SK-N-SH (cell line): ENCODE measurements around the gene CDH4.

Experiments
- CTCF ChIP-seq: fragments of 200-600 bp; sonication (generic); IDR thresholded peaks from 2 replicates; pipeline ENCODE4 v1.6.1; 2017; ENCODE audit warnings: antibody characterized with exemption, mild to moderate bottlenecking, moderate library complexity
- EP300 ChIP-seq, 2 experiments: IDR thresholded peaks; 2 replicates each; pipeline versions ENCODE4 v1.4.0 to v1.6.1; 2012; ENCODE audit warnings: borderline replicate concordance in 1 of 2, low read depth in 1 of 2, low read length in 1 of 2
- EZH2phosphoT487 ChIP-seq: fragments of 200-600 bp; sonication (generic); IDR thresholded peaks from 2 replicates; pipeline ENCODE4 v1.6.1; 2017; ENCODE audit warnings: low read depth, mixed run types, mild to moderate bottlenecking, antibody characterized with exemption, moderate library complexity, borderline replicate concordance
- FOXJ3 ChIP-seq: sonication (generic); formaldehyde crosslinking; IDR thresholded peaks from 2 replicates; pipeline ENCODE4 v1.5.1; 2020; ENCODE audit warnings: mild to moderate bottlenecking, missing genetic modification reagents
- FOXM1 ChIP-seq: IDR thresholded peaks from 2 replicates; pipeline ENCODE4 v1.4.0; 2012; ENCODE audit warnings: low read depth, mild to moderate bottlenecking
- JUND ChIP-seq: IDR thresholded peaks from 2 replicates; pipeline ENCODE4 v1.4.0; 2012
- MEF2A ChIP-seq: IDR thresholded peaks from 2 replicates; pipeline ENCODE4 v1.4.0; 2012; ENCODE audit warnings: low read depth, borderline replicate concordance
- POLR2AphosphoS5 ChIP-seq: IDR thresholded peaks from 2 replicates; pipeline ENCODE4 v1.6.1; 2012; ENCODE audit warnings: low read depth, low read length
- RCOR1 ChIP-seq: fragments of 150-350 bp; IDR thresholded peaks from 2 replicates; pipeline ENCODE4 v1.6.1; 2017; ENCODE audit warnings: antibody characterized with exemption, low read length
- TAF1 ChIP-seq: IDR thresholded peaks from 2 replicates; pipeline ENCODE4 v1.6.1; 2012; ENCODE audit warnings: low read depth, mild to moderate bottlenecking, low read length, moderate library complexity, borderline replicate concordance
- TEAD4 ChIP-seq: IDR thresholded peaks from 2 replicates; pipeline ENCODE4 v1.4.0; 2012; ENCODE audit warnings: mild to moderate bottlenecking, borderline replicate concordance; ENCODE audit not compliant: insufficient read depth
- TF ChIP-seq, protein P1 (sequence below): IDR thresholded peaks from 2 replicates; pipeline ENCODE4 v1.4.0; 2012; ENCODE audit warnings: low read depth, borderline replicate concordance
- TF ChIP-seq, protein P2 (sequence below): IDR thresholded peaks from 2 replicates; pipeline ENCODE4 v1.6.1; 2012; ENCODE audit warnings: mild to moderate bottlenecking, low read depth, low read length, moderate library complexity
- TF ChIP-seq, protein P3 (sequence below): fragments of 150-350 bp; IDR thresholded peaks from 2 replicates; pipeline ENCODE4 v1.6.1; 2017; ENCODE audit warnings: antibody characterized with exemption, low read length, low read depth, borderline replicate concordance

- TF ChIP-seq RCOR1 (no peak), TEAD4 (no peak), FOXM1 (no peak), EZH2phosphoT487 (no peak), POLR2AphosphoS5 (no peak), TAF1 (no peak), EP300 (IDR thresholded peaks at IDR 0.05; ENCODE audit: borderline replicate concordance in 1 of 2, low read depth in 1 of 2, low read length in 1 of 2) (no peak), JUND (no peak), CTCF (no peak), FOXJ3 (no peak), MEF2A (no peak)
- TF ChIP-seq, protein P1, sequence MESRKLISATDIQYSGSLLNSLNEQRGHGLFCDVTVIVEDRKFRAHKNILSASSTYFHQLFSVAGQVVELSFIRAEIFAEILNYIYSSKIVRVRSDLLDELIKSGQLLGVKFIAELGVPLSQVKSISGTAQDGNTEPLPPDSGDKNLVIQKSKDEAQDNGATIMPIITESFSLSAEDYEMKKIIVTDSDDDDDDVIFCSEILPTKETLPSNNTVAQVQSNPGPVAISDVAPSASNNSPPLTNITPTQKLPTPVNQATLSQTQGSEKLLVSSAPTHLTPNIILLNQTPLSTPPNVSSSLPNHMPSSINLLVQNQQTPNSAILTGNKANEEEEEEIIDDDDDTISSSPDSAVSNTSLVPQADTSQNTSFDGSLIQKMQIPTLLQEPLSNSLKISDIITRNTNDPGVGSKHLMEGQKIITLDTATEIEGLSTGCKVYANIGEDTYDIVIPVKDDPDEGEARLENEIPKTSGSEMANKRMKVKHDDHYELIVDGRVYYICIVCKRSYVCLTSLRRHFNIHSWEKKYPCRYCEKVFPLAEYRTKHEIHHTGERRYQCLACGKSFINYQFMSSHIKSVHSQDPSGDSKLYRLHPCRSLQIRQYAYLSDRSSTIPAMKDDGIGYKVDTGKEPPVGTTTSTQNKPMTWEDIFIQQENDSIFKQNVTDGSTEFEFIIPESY, result no peak
- TF ChIP-seq, protein P2, sequence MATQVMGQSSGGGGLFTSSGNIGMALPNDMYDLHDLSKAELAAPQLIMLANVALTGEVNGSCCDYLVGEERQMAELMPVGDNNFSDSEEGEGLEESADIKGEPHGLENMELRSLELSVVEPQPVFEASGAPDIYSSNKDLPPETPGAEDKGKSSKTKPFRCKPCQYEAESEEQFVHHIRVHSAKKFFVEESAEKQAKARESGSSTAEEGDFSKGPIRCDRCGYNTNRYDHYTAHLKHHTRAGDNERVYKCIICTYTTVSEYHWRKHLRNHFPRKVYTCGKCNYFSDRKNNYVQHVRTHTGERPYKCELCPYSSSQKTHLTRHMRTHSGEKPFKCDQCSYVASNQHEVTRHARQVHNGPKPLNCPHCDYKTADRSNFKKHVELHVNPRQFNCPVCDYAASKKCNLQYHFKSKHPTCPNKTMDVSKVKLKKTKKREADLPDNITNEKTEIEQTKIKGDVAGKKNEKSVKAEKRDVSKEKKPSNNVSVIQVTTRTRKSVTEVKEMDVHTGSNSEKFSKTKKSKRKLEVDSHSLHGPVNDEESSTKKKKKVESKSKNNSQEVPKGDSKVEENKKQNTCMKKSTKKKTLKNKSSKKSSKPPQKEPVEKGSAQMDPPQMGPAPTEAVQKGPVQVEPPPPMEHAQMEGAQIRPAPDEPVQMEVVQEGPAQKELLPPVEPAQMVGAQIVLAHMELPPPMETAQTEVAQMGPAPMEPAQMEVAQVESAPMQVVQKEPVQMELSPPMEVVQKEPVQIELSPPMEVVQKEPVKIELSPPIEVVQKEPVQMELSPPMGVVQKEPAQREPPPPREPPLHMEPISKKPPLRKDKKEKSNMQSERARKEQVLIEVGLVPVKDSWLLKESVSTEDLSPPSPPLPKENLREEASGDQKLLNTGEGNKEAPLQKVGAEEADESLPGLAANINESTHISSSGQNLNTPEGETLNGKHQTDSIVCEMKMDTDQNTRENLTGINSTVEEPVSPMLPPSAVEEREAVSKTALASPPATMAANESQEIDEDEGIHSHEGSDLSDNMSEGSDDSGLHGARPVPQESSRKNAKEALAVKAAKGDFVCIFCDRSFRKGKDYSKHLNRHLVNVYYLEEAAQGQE, result no peak
- TF ChIP-seq, protein P3, sequence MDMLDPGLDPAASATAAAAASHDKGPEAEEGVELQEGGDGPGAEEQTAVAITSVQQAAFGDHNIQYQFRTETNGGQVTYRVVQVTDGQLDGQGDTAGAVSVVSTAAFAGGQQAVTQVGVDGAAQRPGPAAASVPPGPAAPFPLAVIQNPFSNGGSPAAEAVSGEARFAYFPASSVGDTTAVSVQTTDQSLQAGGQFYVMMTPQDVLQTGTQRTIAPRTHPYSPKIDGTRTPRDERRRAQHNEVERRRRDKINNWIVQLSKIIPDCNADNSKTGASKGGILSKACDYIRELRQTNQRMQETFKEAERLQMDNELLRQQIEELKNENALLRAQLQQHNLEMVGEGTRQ, result no peak
Observed at GRCh38 chr20:61666471-61666832, 414.4 kb downstream of the CDH4 start.
